GDM1 (cell line): Measurements from ENCODE around the gene RNF145.

Experiments
- DNase-seq: peaks from one replicate; lab custom pipeline; 2025; lab: John Stamatoyannopoulos, UW

Gene RNF145

DNA sequence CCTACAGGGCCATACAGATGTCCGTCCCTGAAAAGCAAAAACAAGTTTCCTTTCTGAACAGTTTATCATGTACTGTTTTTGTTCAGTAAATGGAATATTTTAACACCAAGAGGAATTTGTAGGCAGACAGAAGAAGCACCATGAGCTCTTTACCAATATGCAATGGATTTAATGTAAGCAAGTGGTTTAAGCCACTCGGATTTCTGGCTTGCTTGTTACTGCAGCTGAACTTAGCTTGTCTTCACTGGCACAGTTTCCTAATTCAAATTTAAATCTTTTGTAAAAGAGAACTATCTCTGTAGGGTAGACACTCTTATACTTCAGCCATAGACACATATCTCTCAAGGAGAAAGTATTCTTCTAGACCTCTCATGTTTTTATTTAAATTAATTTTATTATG, 96.9 kb downstream of the RNF145 start:
- no peak for DNase-seq
